ENCODE measurements around the gene ZBED3.

ZBED3 gene

DNA sequence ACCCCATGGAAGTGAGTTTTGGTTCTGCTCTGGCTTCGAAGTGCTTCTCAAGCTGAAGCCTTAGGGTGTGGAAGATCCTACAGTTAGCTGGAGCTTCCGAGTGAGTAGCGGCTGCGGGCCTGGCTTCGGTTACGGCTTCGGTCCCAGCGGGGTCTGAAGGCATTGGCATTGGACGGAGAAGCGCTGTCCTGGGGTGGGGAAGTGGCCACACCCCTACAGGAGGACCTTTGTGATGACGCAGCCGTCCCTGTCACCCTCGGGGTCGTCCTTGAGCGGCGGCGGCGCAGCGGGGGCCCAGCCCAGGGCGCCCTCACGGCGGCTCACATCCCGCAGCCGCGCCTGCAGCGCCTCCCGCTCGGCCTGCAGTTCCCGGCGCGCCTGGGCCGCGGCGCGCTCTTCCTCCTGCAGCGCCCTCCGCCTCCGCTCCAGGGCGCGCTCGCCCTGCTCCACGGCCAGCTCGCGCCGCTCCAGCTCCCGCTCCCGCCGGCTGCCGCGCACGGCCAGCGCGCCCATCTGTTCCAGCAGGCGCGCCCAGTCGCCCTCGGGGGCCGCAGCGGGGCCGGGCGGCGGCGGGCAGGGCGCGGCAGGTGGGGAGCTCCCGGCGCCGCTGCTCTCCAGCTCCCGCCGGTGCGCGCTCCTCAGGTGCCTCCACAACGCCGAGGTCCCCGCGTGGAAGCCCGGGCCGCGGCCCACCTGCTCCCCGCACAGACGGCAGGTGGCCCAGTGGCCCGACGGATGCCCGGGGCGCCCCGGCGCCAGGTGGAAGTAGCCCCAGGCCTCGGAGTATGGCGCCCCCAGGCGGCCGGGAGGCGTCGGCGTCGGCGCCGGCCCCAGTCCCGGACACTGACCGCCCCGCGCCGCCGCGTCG, 9.9 kb downstream of the ZBED3 start:
- DNase-seq (ENCODE audit: low spot score): peak; percentile 92

DNA sequence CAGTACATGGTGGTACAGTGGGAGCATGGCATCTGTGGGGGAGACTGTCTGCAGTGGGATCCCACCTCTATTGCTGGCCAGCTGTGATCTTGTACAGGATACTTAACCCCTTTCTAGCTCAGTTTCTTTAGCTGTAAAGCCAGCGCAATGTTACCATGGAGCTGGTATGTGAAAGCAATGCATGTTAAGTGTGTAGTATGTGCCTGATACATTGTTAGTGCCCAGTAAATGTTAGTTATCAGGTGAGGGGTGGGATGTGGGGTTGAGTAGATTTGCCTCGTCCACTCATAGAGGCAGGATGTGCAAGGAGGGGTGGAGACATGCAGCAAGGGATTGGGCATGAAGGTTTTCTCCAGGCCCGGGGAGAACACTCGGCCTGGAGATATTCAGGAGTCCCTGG, 12.3 kb downstream of the ZBED3 start:
- DNase-seq (ENCODE audit: low spot score): no peak

DNA sequence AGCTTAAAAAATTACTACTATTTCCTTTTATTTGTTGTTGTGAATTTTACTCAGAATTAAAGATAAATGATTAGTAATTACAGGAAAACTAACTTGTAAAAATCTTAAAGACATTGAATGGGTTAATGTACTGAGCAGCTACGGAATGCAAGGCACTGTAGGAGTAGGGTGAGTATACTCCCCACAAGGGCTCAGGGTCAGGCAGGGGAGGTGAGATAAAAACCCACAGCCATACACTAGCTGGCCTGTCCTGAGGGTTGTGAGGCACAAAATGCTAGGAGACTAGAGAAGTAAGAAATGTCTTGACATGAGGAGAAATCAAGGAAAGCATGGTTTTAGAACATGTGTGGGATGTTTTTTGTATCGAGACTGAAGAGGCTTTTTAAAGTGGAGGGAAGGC, 13.4 kb downstream of the ZBED3 start:
- no peak for DNase-seq (ENCODE audit: low spot score)

DNA sequence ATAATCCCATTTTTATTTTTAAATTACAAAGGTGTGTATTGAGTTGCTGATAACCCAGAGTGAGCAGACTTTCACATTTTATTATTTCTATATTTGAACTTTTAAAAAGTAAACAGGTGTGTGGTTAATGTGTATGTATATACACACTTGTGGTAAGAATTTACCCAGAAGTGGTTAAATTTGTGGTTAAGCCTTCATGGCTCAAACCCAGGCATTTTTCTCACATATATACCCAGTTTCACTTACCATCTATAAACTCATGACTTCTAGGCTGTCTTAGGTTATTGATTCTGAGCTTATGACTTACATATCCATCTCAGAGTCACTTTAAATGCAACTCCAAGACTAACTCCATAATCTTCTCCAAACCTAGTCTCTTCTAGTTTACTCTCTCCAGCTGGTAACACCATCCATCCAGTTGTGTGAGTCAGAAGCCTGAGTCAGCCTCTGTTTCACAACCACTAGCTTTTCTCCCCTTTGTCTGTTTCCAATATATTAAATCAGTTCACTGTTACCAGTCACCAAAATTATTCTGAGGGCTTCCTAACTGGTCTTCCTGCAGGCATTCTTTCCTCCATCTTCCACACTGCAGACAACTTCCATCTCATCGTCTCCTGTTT, 20.2 kb downstream of the ZBED3 start:
- no peak for DNase-seq (ENCODE audit: low spot score)

DNA sequence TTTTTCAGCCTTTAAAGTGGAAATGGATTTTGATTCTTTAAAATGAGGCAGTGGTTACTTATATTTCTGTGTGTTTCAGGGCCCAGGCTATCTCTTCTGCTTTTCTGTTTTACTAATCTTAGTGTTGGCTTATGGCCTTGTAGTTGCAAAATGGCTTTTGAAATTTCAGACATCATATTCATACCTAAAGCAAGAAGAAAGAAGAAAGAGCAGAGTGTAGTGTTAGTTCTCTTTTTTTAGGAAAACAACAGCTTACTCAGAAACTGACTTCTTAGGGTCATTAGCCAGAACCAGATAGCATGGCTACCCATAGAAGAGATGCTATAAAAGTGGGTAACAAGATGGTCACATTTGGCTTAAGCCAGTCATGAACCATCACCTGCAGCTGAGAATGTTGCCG, 20.9 kb downstream of the ZBED3 start:
- DNase-seq (ENCODE audit: low spot score): no peak

DNA sequence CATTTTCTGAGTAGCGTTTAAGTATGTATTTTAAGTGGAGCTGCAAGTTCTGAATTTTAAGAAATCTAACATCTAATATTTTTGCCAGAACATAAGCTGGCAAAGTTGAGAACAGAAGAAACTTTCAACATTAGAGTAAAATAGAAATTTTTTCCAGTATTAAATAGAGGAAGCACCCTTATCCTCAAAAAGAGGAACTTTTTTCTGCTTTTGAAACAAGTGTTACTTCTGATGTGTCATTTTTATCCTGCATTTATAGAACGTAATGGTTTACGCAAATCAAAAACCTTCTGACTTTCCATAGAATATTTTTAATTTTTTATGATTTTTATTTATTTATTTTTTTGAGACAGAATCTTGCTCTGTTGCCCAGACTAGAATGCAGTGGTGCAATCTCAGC, 21.8 kb downstream of the ZBED3 start:
- DNase-seq (ENCODE audit: low spot score): no peak

DNA sequence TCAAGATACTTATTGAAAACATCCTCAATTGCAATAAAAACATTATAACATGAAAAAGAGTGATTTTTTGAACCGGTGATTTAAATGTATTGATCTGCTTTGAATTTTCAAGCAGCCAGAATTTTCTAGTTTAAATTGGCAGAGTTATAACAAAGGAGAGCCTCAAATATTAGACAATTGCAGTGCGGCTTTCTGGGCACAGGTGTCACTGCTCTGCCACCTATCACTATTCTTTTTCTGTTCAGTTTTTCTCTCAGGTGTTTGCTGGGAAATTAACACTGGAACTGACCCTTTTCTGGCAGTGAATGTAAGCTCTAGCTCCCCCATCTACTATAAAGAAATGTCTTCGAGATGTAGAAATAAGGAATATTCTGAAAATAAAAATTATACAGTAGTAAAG, 23.0 kb downstream of the ZBED3 start:
- no peak for DNase-seq (ENCODE audit: low spot score)

DNA sequence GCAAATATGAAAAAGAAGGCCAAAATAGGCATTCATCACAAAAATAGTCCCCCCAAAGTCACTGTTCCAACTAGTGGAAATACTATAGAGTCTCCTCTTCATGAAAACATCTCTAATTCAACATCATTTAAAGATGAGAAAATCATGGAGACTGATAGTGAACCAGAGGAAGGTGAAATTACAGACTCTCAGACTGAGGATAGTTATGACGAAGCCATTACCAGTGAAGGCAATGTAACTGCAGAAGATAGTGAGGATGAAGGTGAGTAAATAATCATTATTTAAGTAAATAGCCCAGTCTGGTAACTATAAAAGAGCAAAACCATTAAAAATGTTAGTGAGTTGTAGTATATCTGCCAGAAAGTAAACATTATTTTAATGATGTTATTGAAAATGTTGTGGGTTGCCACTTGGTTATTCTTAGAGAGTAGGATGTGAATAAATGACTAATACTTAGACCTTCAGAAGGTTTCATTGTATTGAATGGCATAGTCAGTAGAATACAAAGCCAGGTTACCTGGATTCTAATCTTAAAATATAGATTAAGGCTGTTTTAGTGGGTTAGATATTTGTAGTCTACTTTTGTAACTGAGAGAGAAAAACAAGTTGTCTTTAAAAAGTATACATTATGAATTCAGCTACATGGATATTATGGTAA, 40.5 kb downstream of the ZBED3 start:
- DNase-seq (ENCODE audit: low spot score): no peak

DNA sequence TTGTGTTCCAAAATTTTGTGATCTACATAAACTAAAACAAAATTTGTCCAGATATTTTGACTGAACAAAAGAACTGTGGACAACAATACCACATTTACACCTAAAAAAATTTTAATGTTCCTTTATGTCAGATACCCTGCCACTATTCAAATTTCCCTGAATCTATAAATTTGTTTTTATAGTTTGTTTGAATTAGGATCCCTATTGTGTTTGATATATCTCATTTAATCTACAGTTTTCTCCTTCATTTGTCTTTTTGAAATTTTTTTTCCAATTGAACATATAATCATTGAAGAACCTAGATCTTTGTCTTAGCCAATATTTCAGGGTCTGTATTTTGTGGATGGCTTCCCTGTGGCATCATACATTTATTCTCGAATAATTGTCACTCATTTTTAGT, 51.1 kb downstream of the ZBED3 start:
- no peak for DNase-seq (ENCODE audit: low spot score)

DNA sequence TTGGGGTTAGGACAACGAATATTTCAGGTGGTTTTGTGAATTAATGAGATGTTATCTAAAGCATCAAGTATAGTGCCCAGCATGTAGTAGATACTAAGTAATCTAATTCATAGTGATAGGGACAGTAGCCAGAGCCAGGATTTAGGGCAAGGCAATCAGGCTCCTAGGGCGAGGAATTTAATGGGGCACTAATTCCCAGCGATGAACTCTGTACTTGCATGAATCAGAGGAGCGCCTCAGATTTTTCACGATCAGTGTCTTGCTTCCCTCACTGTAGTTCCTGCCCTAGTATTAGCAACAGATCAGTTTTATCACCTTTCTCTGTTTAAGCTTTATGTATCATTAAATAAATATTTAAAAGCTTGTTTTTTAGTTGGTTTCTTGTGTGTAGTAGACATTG, 53.7 kb downstream of the ZBED3 start:
- DNase-seq (ENCODE audit: low spot score): no peak

DNA sequence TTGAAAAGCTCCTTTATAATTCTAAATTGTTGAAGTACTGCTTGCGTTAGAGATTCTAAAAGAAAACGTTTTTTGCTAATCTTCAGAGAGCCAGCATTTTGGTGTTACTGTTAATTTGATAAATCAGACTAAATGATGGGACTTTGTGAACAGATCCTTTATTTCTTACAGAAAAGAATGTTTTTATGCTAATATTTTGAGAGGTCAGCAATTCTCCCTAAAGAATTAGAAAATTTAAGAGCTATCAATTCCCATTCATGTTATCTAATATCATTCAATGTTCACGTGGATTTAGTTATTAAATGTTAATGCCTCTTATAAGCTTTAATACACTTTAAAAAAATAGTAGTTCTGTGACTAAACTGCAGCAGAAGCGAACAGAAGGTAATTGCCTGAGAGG, 54.5 kb downstream of the ZBED3 start:
- DNase-seq (ENCODE audit: low spot score): no peak

DNA sequence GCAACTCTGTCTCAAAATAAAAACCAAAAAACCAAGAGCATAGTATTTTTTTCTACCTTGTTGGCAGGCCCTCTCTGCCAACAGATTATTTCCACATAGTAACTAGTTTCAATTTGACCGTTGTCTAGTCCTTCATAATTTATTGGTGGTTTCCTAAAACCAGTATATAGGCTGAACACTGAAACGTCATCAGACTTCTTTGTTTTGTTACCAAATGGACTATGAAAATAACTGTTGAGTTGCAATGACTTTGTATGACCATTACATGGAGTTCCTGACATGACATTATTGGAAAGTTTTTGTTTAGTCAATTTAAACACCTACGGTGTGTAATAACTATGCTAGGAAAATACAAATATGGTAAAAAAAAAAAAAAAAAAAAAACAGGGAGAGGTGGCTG, 55.2 kb downstream of the ZBED3 start:
- DNase-seq (ENCODE audit: low spot score): no peak

DNA sequence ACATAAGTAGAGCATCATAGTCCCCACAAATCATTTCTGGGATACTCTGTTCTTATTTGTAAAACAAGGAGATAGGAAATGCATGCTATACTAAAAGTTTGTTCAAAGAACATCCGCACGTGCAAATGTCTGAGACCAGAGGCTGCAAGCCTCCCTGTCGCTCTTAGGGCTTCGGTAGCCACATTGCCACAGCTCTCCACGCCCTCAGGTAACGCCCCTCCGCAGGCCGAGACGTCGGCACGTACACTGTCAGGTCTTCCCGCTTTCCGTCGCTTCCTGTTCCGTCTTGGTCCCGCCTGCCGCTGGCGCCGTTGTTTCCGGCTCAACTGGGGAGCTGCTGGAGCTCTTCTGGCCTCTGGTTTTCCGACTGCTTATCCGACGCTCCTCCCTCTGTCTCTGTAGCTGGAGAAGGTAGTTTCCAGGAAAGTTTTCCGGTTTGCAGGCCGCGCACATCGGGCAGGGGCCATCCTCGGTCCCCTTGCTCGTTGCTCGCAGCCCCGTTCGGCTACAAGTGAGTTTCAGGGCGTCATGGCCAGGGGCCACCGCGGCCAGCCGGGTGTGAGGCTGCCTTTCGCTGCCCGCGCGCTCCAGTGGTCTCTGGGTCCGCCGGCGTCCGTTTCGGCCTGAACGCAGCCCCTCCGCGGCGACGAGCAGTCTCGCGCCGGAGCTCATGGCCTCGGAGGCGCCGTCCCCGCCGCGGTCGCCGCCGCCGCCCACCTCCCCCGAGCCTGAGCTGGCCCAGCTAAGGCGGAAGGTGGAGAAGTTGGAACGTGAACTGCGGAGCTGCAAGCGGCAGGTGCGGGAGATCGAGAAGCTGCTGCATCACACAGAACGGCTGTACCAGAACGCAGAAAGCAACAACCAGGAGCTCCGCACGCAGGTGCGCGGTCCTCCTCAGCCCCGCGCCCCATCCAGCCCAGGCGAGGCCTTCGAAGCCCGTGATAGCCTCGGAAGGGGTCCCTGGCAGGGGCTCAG, 56.7 kb downstream of the ZBED3 start, which contains the start of gene AGGF1:
AGGF1 (plus strand) TSS at position 308 of the 975 bp plus-strand sequence; CDS start at position 671, 363 bp downstream.
- peak; percentile 90 for DNase-seq (ENCODE audit: low spot score)

DNA sequence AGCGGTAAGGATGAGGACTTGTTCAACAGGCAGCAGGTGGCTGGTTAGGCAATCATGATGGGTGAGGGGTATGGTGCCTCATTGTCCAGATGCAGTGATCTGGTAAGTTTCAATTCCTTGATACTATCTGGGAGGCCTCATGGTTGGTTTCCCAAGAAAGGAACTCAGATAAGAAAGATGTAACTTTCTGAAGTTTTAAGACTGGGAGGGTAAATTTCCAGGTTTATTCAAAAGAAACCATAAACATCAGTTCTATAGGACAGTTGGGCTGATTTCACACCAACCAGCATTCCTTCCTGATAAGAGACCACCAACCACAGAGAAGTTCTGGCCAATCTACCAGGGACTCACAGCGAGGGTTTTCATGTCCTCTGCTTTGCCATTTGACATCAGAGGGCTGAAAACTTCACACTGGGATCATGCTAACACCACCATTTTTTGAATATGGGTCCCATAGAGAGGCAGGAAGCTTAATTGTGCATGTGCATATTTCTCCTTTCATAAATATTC, 57.7 kb downstream of the ZBED3 start:
- no peak for DNase-seq (ENCODE audit: low spot score)

DNA sequence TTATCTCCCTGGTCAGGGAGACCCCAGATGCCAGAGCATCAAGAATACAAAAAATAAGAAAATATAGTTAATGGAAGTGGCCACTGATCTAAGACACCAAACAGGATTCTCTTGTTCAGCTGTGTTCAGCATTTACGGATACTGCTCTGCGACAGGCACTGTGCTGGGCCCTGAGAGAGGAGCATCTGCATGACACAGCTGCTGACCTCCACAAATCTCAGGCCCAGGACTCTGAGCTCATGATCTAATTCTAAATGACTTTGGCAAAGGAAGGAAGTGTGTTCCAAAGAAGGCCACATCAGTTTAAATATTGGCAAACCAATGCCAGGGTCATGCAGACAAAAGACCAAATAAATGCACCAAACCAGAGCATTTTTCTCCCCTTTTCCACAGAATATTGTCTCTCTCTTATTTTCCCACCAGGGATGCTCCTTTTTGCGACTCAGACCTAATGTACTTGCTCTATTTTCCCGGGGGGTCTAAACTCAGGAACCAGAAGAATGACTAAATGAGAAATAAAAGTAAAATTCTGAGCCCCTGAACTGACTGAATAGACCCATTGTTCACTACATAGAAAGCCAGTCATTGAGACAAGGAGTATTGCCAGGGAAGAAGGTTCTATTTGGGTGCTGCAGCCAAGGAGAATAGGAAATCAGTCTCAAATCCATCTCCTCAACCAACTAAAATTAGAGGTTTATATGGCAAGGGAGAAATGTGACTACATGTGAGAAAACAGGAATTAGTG, 58.3 kb downstream of the ZBED3 start:
- DNase-seq (ENCODE audit: low spot score): no peak

DNA sequence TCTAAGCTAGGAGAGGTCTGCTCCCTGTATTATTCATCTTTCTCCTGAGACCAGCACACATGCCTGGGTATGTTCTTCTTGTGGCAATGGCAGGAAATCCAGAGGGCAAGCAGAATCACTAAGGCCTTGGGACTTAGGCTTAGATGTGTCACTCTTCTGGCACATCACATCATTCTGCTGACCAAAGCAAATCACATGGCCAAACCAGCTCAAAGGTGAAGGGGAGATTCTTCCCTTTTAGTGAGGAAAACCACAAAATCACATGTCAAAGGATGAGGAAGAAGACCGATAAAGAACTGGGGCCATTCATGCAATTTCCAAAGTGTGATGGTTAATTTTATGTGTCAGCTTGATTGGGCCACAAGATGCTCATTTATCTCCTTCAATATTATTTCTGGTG, 62.6 kb downstream of the ZBED3 start:
- DNase-seq (ENCODE audit: low spot score): no peak

DNA sequence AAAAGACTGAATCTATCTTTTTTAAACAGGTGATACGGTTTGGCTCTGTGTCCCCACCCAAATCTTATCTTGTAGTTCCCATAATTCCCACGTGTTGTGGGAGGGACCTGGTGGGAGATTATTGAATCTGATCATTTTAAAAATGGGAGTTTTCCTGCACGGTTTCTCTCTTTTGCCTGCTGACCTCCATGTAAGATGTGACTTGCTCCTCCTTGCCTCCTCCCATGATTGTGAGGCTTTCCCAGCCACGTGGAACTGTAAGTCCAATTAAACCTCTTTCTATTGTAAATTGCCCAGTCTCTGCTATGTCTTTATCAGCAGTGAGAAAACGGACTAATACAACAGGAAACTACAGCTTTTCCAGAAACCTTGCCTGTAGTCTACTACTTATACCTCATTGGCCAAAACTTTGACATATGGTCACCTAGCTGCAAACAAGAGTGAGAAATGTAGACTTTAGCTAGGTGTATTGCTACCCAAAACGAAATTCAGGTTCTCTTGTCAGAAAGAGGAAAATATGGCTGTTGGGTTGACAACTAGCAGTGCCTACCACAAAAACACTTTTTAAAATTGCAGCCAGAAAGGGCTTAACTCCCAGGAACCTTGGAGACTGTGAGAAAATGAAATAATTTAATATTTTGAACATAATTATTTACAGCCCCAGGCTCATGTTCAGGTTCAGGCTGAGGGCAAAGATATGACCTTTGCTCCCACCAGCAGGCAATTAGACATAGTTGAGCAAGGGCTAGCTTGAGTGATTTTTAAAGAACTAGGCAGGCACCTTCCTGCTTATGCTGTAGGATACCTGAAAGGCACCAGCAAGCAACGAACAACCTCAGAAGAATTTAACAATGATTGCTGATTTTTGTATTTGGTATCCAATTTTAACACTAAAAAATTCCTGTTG, 64.3 kb downstream of the ZBED3 start:
- DNase-seq (ENCODE audit: low spot score): no peak

Data from iPS-NIHi11 (cell line).